Measurements from ENCODE around the gene C6orf136. TPM values are rescaled to one million over a fixed set of nuclear protein-coding genes. Genes with fewer than 3 reads are reported as not detected.

The C6orf136 gene
- total and polyA plus RNA-seq, 9 of the 15 experiments (the other 6 are each of a cell fraction or from before 2014, with no cell fraction given) = 14.1 to 63.1 (median 18.4) TPM

DNA sequence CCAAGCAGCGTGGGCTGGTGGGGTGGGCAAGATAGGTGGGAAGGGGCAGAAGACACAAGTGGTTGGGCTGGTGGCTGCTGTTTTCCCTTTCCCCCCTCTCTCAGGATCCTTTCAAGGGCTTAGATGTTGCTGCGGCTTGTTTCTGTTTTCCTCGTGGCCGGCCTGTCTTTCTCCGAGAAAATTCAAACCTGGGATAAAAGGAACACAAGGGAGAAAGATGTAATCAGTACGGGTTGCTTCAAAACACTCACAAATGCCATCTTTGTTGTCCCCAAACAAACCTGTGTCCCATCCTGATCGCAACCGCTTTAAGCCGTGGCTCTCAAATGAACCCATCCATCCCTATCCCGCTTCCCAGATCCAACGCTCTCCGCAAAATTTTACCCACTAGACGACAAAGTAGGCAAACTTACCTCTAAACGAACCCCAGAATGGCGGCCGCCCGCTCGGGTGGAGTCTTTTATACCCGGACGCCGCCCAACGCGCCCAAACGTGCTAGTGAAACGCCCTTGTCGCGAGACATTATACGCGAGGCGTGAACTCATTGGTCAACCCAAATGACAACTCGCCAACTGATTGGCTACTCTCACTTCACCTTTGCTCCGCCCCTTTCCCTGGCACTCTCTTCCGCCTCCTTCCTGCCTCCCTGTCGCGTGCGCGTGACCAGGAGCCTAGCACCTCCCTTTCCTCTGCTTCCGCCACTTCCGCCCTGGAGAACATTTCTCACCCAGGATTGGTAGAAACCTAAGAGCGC is 29.9 kb upstream of the C6orf136 start, which contains the start of gene PPP1R10 (continued):
- TF ChIP-seq SMARCB1 (IDR thresholded peaks at IDR 0.05; ENCODE audit: insufficient read length, low read depth) = no peak
- TF ChIP-seq ZNF277 (CRISPR knock-in tag; IDR thresholded peaks at IDR 0.05; ENCODE audit: borderline replicate concordance) = 0 out of 2 replicates have a peak, but pooled peaks have one; percentile 50
- peak; percentile 64 for TF ChIP-seq E2F5 (CRISPR knock-in tag; IDR thresholded peaks at IDR 0.05)
- no peak; a peak in 1 of 4 replicates for TF ChIP-seq RCOR1 (IDR thresholded peaks at IDR 0.05; ENCODE audit: borderline replicate concordance in 1 of 2, low read depth in 2 of 2, low read length in 2 of 2)
- TF ChIP-seq HDAC6 (IDR thresholded peaks at IDR 0.05; ENCODE audit: low read depth, low read length) = no peak
- peak; percentile 100 for TF ChIP-seq POLR2AphosphoS5 (IDR thresholded peaks at IDR 0.05; ENCODE audit: control insufficient read depth, insufficient read depth, low read depth, low read length)
- peak; percentile 27 for TF ChIP-seq TCF3 (CRISPR knock-in tag; IDR thresholded peaks at IDR 0.05)
- TF ChIP-seq, protein P1, sequence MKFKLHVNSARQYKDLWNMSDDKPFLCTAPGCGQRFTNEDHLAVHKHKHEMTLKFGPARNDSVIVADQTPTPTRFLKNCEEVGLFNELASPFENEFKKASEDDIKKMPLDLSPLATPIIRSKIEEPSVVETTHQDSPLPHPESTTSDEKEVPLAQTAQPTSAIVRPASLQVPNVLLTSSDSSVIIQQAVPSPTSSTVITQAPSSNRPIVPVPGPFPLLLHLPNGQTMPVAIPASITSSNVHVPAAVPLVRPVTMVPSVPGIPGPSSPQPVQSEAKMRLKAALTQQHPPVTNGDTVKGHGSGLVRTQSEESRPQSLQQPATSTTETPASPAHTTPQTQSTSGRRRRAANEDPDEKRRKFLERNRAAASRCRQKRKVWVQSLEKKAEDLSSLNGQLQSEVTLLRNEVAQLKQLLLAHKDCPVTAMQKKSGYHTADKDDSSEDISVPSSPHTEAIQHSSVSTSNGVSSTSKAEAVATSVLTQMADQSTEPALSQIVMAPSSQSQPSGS (CRISPR knock-in tag; IDR thresholded peaks at IDR 0.05) = no peak
- no peak; the same call in 1 of the 2 replicates for TF ChIP-seq DPF2 (IDR thresholded peaks at IDR 0.05)
- no peak for TF ChIP-seq CHAMP1 (IDR thresholded peaks at IDR 0.05)
- TF ChIP-seq TCF7 (IDR thresholded peaks at IDR 0.05; ENCODE audit: borderline replicate concordance) = 0 out of 2 replicates have a peak, but pooled peaks have one; percentile 33
- peak; percentile 96 for TF ChIP-seq ZBED1 (IDR thresholded peaks at IDR 0.05)
- TF ChIP-seq MBD2 (IDR thresholded peaks at IDR 0.05; ENCODE audit: borderline replicate concordance, low read depth) = peak; percentile 96
- TF ChIP-seq JUNB (CRISPR knock-in tag; conservative IDR thresholded peaks at IDR 0.05) = no peak; the same call in 1 of the 2 replicates
- peak; percentile 72 to 99 (median 95) for TF ChIP-seq YY1 (IDR thresholded peaks at IDR 0.05; ENCODE audit: borderline replicate concordance in 1 of 3, control insufficient read depth in 1 of 3, extremely low read depth in 1 of 3, insufficient read depth in 3 of 3, insufficient read length in 1 of 3, insufficient replicate concordance in 2 of 3, low read depth in 1 of 3, low read length in 2 of 3)
- TF ChIP-seq U2AF2 (optimal IDR thresholded peaks at IDR 0.05; ENCODE audit: low read depth, low read length) = no peak
- TF ChIP-seq TAL1 (IDR thresholded peaks at IDR 0.05) = no peak; the same call in none of the 2 replicates
- TF ChIP-seq POLR2AphosphoS2 (IDR thresholded peaks at IDR 0.05; ENCODE audit: low read length) = peak; percentile 99; the same call in 1 of the 2 replicates
- TF ChIP-seq ZNF143 (CRISPR knock-in tag; IDR thresholded peaks at IDR 0.05) = no peak
- no peak for TF ChIP-seq CBX2 (IDR thresholded peaks at IDR 0.05; ENCODE audit: insufficient read depth, low read length, poor library complexity, severe bottlenecking)

Data from K562 (cell line).